Fibroblast of the aortic adventitia (primary cell): ENCODE data around the gene ARID1A. TPM values are rescaled to one million over a fixed set of nuclear protein-coding genes. Genes with fewer than 3 reads are reported as not detected.
"Not testable (repeated sequence)": the region's sequence is repeated elsewhere in the genome, so short reads cannot be mapped to it uniquely, and the experiment has no call there.

Experiments
- DNase-seq: peaks from one replicate; pipeline ENCODE4 v3.0.0-alpha.2; 2010; ENCODE audit warnings: low read depth
- H3K4me3 ChIP-seq: 2 replicates; pipeline ENCODE4 v1.5.1; 2011; ENCODE audit warnings: low read depth, mild to moderate bottlenecking, control low read depth, low read length, moderate library complexity
- CTCF ChIP-seq: IDR thresholded peaks from 2 replicates; pipeline ENCODE4 v1.5.1; 2011; ENCODE audit warnings: mild to moderate bottlenecking, low read length, control low read depth, inconsistent platforms; ENCODE audit not compliant: insufficient read depth
- total RNA-seq: library from RNA; depleted of rRNA; stranded (reverse); fragments of >200 nt; gene quantifications from 2 replicates; pipeline ENCODE4 v1.2.3, GENCODE V29; 2012; ENCODE audit warnings: low replicate concordance

Gene ARID1A
- total RNA-seq, 1 donor = 26.9 TPM

GRCh38 chr1:26704629-26705028, 8.8 kb downstream of the ARID1A start:
- no peak overlapping the region for H3K4me3 ChIP-seq
- no peak for TF ChIP-seq CTCF
- DNase-seq = peak; percentile 30

- DNase-seq, H3K4me3 ChIP-seq: not testable (repeated sequence)
Observed at GRCh38 chr1:26705227-26705626, 9.4 kb downstream of the ARID1A start.

- TF ChIP-seq CTCF = no peak
- DNase-seq = peak; percentile 88
- H3K4me3 ChIP-seq = no peak overlapping the region
Observed at GRCh38 chr1:26705788-26706311, 10.0 kb downstream of the ARID1A start.

- DNase-seq = no peak
- H3K4me3 ChIP-seq = peak overlapping the region; percentile 7
- TF ChIP-seq CTCF = no peak
Observed at GRCh38 chr1:26706315-26706714, 10.5 kb downstream of the ARID1A start.

GRCh38 chr1:26710811-26711210, 15.0 kb downstream of the ARID1A start:
- TF ChIP-seq CTCF = no peak
- DNase-seq = no peak
- no peak overlapping the region for H3K4me3 ChIP-seq

GRCh38 chr1:26711777-26712176, 16.0 kb downstream of the ARID1A start:
- TF ChIP-seq CTCF = no peak
- H3K4me3 ChIP-seq = no peak overlapping the region
- DNase-seq = no peak

- no peak overlapping the region for H3K4me3 ChIP-seq
- DNase-seq = peak; percentile 80
- TF ChIP-seq CTCF = no peak
Observed at GRCh38 chr1:26717017-26717491, 21.2 kb downstream of the ARID1A start.
